ENCODE measurements around the gene SIDT1.
"Not testable (repeated sequence)": the region's sequence is repeated elsewhere in the genome, so short reads cannot be mapped to it uniquely, and the experiment has no call there.

DNA sequence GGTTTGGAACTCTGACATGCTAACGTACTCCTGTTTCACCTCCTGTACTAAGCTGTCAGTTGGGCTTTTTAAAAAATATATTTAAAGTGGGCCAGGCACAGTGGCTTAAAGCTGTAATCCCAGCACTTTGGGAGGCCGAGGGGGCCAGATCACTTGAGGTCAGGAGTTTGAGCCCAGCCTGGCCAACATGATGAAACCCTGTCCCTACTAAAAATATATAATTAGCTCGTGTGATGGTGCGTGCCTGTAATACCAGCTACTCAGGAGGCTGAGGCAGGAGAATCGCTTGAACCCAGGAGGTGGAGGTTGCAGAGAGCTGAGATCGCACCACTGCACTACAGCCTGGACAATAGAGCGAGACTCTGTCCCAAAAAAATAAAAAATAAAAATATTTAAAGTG lies 103.7 kb downstream of the SIDT1 start:
- TF ChIP-seq, protein P1, sequence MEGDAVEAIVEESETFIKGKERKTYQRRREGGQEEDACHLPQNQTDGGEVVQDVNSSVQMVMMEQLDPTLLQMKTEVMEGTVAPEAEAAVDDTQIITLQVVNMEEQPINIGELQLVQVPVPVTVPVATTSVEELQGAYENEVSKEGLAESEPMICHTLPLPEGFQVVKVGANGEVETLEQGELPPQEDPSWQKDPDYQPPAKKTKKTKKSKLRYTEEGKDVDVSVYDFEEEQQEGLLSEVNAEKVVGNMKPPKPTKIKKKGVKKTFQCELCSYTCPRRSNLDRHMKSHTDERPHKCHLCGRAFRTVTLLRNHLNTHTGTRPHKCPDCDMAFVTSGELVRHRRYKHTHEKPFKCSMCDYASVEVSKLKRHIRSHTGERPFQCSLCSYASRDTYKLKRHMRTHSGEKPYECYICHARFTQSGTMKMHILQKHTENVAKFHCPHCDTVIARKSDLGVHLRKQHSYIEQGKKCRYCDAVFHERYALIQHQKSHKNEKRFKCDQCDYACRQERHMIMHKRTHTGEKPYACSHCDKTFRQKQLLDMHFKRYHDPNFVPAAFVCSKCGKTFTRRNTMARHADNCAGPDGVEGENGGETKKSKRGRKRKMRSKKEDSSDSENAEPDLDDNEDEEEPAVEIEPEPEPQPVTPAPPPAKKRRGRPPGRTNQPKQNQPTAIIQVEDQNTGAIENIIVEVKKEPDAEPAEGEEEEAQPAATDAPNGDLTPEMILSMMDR (IDR thresholded peaks at IDR 0.05; ENCODE audit: low read depth, low read length): not testable (repeated sequence)
- not testable (repeated sequence) for TF ChIP-seq EZH2phosphoT487 (IDR thresholded peaks at IDR 0.05; ENCODE audit: low read depth)
